GM12892 (cell line): Measurements from ENCODE around the gene INSYN2A.

Experiments used
- POLR2A ChIP-seq: IDR thresholded peaks from 2 replicates; pipeline ENCODE4 v1.6.1; 2011; ENCODE audit warnings: low read depth, low read length, control low read depth
- POLR2AphosphoS5 ChIP-seq: IDR thresholded peaks from 2 replicates; pipeline ENCODE4 v1.6.1; 2011; ENCODE audit warnings: low read depth, low read length, control low read depth

DNA sequence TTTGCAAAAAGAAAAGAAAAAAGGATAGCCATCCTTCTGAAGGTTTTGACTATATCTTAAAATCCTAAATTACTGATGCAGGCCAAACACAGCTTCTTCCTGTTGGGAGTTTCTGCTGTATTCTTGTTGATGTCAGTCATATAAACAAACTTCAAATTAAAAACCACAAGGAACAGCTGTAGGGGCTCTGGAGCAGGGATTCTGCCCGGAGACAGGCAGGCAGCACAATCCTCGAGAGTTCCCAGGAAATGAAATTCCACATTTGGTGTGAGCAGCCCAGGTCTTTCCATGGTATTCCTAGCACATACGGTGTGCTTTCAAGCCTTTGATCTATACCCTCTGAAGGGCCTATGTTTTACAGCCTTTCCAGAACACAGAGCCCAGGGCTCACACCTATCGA lies 43.2 kb downstream of the INSYN2A start:
- TF ChIP-seq POLR2A (no peak), POLR2AphosphoS5 (no peak)
